DMS79 (cell line): ENCODE data around the gene PCSK7.

Experiments used
- DNase-seq: peaks from one replicate; lab custom pipeline; 2025; lab: John Stamatoyannopoulos, UW

Gene PCSK7

GRCh38 chr11:117181586-117182550 lies 50.0 kb downstream of the PCSK7 start:
- DNase-seq, result no peak

GRCh38 chr11:117180661-117181585 lies 51.0 kb downstream of the PCSK7 start:
- DNase-seq, result no peak

- no peak for DNase-seq
Observed at GRCh38 chr11:117180020-117180419, 51.9 kb downstream of the PCSK7 start.

GRCh38 chr11:117179048-117179999 lies 52.5 kb downstream of the PCSK7 start:
- DNase-seq, result peak; percentile 42

GRCh38 chr11:117178210-117179034 lies 53.5 kb downstream of the PCSK7 start, which contains the start of gene SIDT2:
Gene SIDT2, plus strand, starts transcription at chr11:117178743. Its CDS starts 521 bp downstream, at chr11:117179264.
- peak; percentile 89 for DNase-seq

- DNase-seq, result no peak
Observed at GRCh38 chr11:117177534-117178209, 54.2 kb downstream of the PCSK7 start.

- no peak for DNase-seq
Observed at GRCh38 chr11:117176186-117176585, 55.7 kb downstream of the PCSK7 start.

GRCh38 chr11:117175781-117176180 lies 56.1 kb downstream of the PCSK7 start:
- DNase-seq, result no peak

GRCh38 chr11:117175104-117175503 lies 56.8 kb downstream of the PCSK7 start:
- DNase-seq, result no peak

GRCh38 chr11:117172724-117173421 lies 59.0 kb downstream of the PCSK7 start:
- DNase-seq, result no peak

- no peak for DNase-seq
Observed at GRCh38 chr11:117171404-117172061, 60.3 kb downstream of the PCSK7 start.

- DNase-seq, result no peak
Observed at GRCh38 chr11:117171007-117171403, 60.9 kb downstream of the PCSK7 start.

GRCh38 chr11:117170210-117170609 lies 61.7 kb downstream of the PCSK7 start:
- no peak for DNase-seq

- no peak for DNase-seq
Observed at GRCh38 chr11:117169736-117170135, 62.1 kb downstream of the PCSK7 start.

GRCh38 chr11:117166491-117166890 lies 65.4 kb downstream of the PCSK7 start:
- no peak for DNase-seq

GRCh38 chr11:117160826-117161225 lies 71.0 kb downstream of the PCSK7 start:
- no peak for DNase-seq

GRCh38 chr11:117159892-117160291 lies 72.0 kb downstream of the PCSK7 start:
- DNase-seq, result no peak

- no peak for DNase-seq
Observed at GRCh38 chr11:117157507-117157906, 74.4 kb downstream of the PCSK7 start.

GRCh38 chr11:117154468-117154867 lies 77.4 kb downstream of the PCSK7 start:
- DNase-seq, result no peak
